Neural cell (in vitro differentiated cells): ENCODE results near the gene SIMC1. TPM values are rescaled to one million over a fixed set of nuclear protein-coding genes. Genes with fewer than 3 reads are reported as not detected.

Experiments used
- H2AFZ ChIP-seq: fragments of 200-600, 300-800 bp; sonication (generic), shearing (Covaris generic); 2 replicates; pipeline ENCODE4 v1.6.0; 2014; ENCODE audit warnings: low read depth, mild to moderate bottlenecking, antibody characterized with exemption, low read length, moderate library complexity
- H3F3A ChIP-seq: fragments of 200-600 bp; shearing (Covaris generic); 2 replicates; pipeline ENCODE4 v1.6.1; 2016; ENCODE audit warnings: mild to moderate bottlenecking, moderate library complexity, mixed read lengths, antibody characterized with exemption, low read length; ENCODE audit not compliant: insufficient read depth, poor library complexity, severe bottlenecking
- H3K27ac ChIP-seq: fragments of 200-600, 300-800 bp; sonication (generic), shearing (Covaris generic); 2 replicates; pipeline ENCODE4 v1.5.1; 2014; ENCODE audit warnings: mild to moderate bottlenecking, low read length, moderate library complexity
- H3K27me3 ChIP-seq: fragments of 300-800, 200-600 bp; sonication (generic), shearing (Covaris generic); 2 replicates; pipeline ENCODE4 v1.6.0; 2014; ENCODE audit warnings: mild to moderate bottlenecking, low read depth, low read length, moderate library complexity; ENCODE audit not compliant: insufficient read depth
- H3K36me3 ChIP-seq: fragments of 300-800, 200-600 bp; sonication (generic), shearing (Covaris generic); 2 replicates; pipeline ENCODE4 v1.5.1; 2014; ENCODE audit warnings: mild to moderate bottlenecking, antibody characterized with exemption, low read length, moderate library complexity; ENCODE audit not compliant: insufficient read depth
- H3K4me2 ChIP-seq: fragments of 300-800, 200-600 bp; sonication (generic), shearing (Covaris generic); 2 replicates; pipeline ENCODE4 v1.6.0; 2014; ENCODE audit warnings: mild to moderate bottlenecking, low read length
- H3K4me3 ChIP-seq: fragments of 300-800, 200-600 bp; sonication (generic), shearing (Covaris generic); 2 replicates; pipeline ENCODE4 v1.5.1; 2014; ENCODE audit warnings: mild to moderate bottlenecking, low read length, moderate library complexity
- H3K79me2 ChIP-seq: fragments of 200-600 bp; shearing (Covaris generic); replicated peaks from 2 replicates; pipeline ENCODE4 v1.6.0; 2014; ENCODE audit warnings: mild to moderate bottlenecking, low read length, moderate library complexity; ENCODE audit not compliant: insufficient read depth
- H3K9ac ChIP-seq: fragments of 300-800, 200-600 bp; sonication (generic), shearing (Covaris generic); 2 replicates; pipeline ENCODE4 v1.6.1; 2016; ENCODE audit warnings: mild to moderate bottlenecking, low read length, mixed read lengths
- H3K9me2 ChIP-seq: fragments of 200-600 bp; shearing (Covaris generic); 2 replicates; pipeline ENCODE4 v1.6.1; 2016; ENCODE audit warnings: mild to moderate bottlenecking, low read length, mixed read lengths; ENCODE audit not compliant: insufficient read depth
- H3K9me3 ChIP-seq: fragments of 200-600, 300-800 bp; sonication (generic), shearing (Covaris generic); 2 replicates; pipeline ENCODE4 v1.6.1; 2016; ENCODE audit warnings: mild to moderate bottlenecking, mixed run types, low read length, moderate library complexity, mixed read lengths
- H4K20me1 ChIP-seq: fragments of 200-600 bp; shearing (Covaris generic); 2 replicates; pipeline ENCODE4 v1.6.1; 2016; ENCODE audit warnings: mild to moderate bottlenecking, mixed run types; ENCODE audit not compliant: insufficient read depth
- CTCF ChIP-seq: fragments of 450-650 bp; IDR thresholded peaks from 2 replicates; pipeline ENCODE4 v1.5.1; 2014; ENCODE audit warnings: antibody characterized with exemption, mild to moderate bottlenecking, moderate library complexity; ENCODE audit not compliant: poor library complexity, severe bottlenecking
- EP300 ChIP-seq: fragments of 450-650 bp; conservative IDR thresholded peaks from 2 replicates; pipeline ENCODE4 v1.6.1; 2014; ENCODE audit warnings: antibody characterized with exemption, mild to moderate bottlenecking, moderate library complexity; ENCODE audit not compliant: poor library complexity, severe bottlenecking
- EZH2 ChIP-seq: fragments of 200-600, 300-800 bp; shearing (Covaris generic), sonication (generic); IDR thresholded peaks from 2 replicates; pipeline ENCODE4 v1.6.1; 2014; ENCODE audit warnings: antibody characterized with exemption, low read length, borderline replicate concordance, mild to moderate bottlenecking; ENCODE audit not compliant: insufficient read depth, poor library complexity, severe bottlenecking
- MXI1 ChIP-seq: fragments of 450-650 bp; conservative IDR thresholded peaks from 2 replicates; pipeline ENCODE4 v1.6.1; 2014; ENCODE audit warnings: antibody characterized with exemption, mild to moderate bottlenecking; ENCODE audit not compliant: poor library complexity, severe bottlenecking
- POLR2AphosphoS5 ChIP-seq: IDR thresholded peaks from 2 replicates; pipeline ENCODE4 v1.6.1; 2012
- RAD21 ChIP-seq: fragments of 450-650 bp; conservative IDR thresholded peaks from 2 replicates; pipeline ENCODE4 v1.6.1; 2014; ENCODE audit warnings: antibody characterized with exemption, mild to moderate bottlenecking, moderate library complexity
- REST ChIP-seq: IDR thresholded peaks from 2 replicates; pipeline ENCODE4 v1.6.1; 2012; ENCODE audit warnings: borderline replicate concordance
- SMC3 ChIP-seq: fragments of 450-650 bp; conservative IDR thresholded peaks from 2 replicates; pipeline ENCODE4 v1.6.1; 2014; ENCODE audit warnings: antibody characterized with exemption, mild to moderate bottlenecking, moderate library complexity; ENCODE audit not compliant: poor library complexity
- TAF1 ChIP-seq: IDR thresholded peaks from 2 replicates; pipeline ENCODE4 v1.6.1; 2012; ENCODE audit warnings: low read depth
- polyA plus RNA-seq: library from polyadenylated mRNA; depleted of rRNA; stranded (reverse); fragments of >200 nt; gene quantifications from 2 replicates; pipeline ENCODE4 v1.2.3, GENCODE V29; 2014

The SIMC1 gene
- polyA plus RNA-seq, 1 donor from 2014 or later, result 20.7 TPM

GRCh38 chr5:176386491-176386890 is 148.3 kb downstream of the SIMC1 start:
- H3K9me3 ChIP-seq, result no peaks in the 10 kb centered on the region
- H3K79me2 ChIP-seq, result peaks cover 10% of the 10 kb centered on the region

GRCh38 chr5:176387384-176387925 is 149.2 kb downstream of the SIMC1 start:
- Histone ChIP-seq H3K27ac (peak overlapping the region; percentile 90), H3K4me2 (peak overlapping the region; percentile 57), H2AFZ (no peak overlapping the region), H3K9me2 (no peaks in the 10 kb centered on the region), H3K9ac (peak overlapping the region; percentile 85), H3K27me3 (no peaks in the 10 kb centered on the region), H3F3A (no peaks in the 10 kb centered on the region), H3K79me2 (peaks cover 10% of the 10 kb centered on the region), H4K20me1 (no peaks in the 10 kb centered on the region), H3K4me3 (peak overlapping the region; percentile 81), H3K9me3 (no peaks in the 10 kb centered on the region), H3K36me3 (no peaks in the 10 kb centered on the region)
- TF ChIP-seq REST (no peak), POLR2AphosphoS5 (no peak), EP300 (no peak), MXI1 (no peak), CTCF (no peak)

More at GRCh38 chr5:176386491-176386890, 148.3 kb downstream of the SIMC1 start:
- Histone ChIP-seq H2AFZ (no peak overlapping the region), H3K9ac (no peak overlapping the region), H4K20me1 (no peaks in the 10 kb centered on the region), H3K4me3 (peak overlapping the region; percentile 81), H3F3A (no peaks in the 10 kb centered on the region), H3K9me2 (no peaks in the 10 kb centered on the region), H3K27me3 (no peaks in the 10 kb centered on the region), H3K36me3 (no peaks in the 10 kb centered on the region), H3K4me2 (no peak overlapping the region), H3K27ac (no peak overlapping the region)
- TF ChIP-seq EZH2 (no peak), EP300 (no peak), REST (no peak), CTCF (no peak), POLR2AphosphoS5 (no peak), MXI1 (no peak), SMC3 (no peak), RAD21 (no peak), TAF1 (no peak)
